ENCODE data around the gene NRP1.

Gene NRP1

DNA sequence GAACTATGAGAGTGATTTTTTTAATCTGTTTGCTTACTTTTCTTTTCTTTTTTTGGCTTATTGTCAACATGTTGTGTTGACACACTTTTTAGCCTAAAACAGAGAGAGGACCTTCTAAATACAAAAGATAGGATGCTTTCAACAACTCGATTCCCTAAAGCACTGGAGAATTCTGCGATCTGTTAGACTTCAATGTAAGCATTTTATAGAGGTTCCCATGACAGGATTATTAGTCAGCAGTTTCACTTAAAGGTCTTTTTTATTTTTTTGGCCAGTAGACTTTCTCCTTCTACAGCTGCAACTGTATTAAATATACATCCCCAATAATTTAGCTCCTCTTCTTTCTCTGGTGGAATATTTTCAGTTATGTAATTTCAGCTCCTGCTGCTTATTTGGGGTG is 12.7 kb upstream of the NRP1 start:
- DNase-seq, result no peak

- DNase-seq, result no peak
Measured at GRCh38 chr10:33345236-33345635, 10.8 kb upstream of the NRP1 start.

- no peak for DNase-seq
Measured at GRCh38 chr10:33344676-33345075, 10.2 kb upstream of the NRP1 start.

- DNase-seq, result no peak
Measured at GRCh38 chr10:33341637-33342036, 7.2 kb upstream of the NRP1 start.

DNA sequence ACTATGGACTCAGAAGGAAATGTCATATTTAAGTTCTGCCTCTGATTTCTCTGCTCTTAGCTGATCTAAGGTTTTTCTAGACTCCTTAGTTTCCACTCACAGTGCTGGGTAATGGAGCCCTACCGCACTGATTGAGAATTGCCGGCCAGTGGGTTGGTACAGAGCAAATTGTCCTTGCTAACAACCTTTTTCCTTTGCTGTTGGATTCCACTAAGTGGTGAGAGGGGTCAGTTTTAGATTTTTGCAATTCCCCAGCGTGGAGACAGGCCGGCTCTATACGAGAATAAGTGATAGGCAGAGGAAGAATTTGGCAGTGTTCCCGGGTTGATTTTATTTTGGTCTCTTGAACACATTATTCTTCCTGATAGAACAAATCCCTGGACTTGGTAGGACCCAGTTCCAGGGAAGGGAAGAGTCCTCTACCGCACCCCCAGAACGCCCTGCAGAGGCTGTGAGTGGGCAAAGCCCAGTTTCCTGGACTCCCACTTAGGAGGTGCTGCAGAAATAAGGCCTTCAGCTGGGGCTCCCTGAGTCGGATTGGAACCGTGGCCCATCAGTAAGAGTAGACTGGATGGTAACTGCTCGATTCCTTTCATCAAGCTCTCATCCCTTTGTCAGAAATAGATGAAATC is 3.0 kb upstream of the NRP1 start:
- no peak for DNase-seq

DNA sequence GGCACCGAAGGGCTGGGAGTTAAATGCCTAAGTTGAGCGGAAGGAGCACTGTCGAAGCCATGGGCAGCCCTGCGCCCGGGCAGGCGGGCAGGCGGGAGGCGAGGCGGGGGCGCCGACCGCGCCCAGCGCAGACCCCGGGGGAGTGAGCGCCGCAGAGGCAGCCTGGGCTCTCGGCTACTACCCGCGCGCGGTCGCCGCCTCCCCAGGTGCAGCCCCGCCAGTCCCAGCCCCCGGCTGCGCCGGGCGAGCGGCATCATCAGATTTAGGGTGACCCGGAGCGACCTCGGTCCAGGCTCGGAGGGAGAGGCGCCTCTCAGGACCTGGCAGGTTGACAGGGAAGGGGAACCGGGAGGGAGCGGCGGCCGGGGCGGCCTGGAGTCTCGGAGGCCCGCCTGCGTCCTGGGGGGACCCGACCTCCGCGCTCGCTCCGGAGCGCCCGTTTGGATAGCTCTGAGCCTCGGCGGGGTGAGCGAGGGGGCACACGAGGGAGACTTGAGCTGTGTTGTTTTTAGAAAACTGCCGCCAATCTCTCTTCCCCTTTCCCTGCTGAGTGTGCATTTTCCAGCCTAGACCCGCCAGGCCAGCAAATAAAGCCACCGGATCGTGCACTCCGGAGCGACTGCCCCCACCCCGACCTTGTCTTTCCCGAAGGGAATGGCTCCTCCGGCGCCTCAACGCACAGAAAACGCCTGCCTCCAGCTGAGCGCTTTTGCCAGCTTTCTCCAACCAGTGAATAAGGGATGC is 2.3 kb upstream of the NRP1 start:
- DNase-seq, result no peak

DNA sequence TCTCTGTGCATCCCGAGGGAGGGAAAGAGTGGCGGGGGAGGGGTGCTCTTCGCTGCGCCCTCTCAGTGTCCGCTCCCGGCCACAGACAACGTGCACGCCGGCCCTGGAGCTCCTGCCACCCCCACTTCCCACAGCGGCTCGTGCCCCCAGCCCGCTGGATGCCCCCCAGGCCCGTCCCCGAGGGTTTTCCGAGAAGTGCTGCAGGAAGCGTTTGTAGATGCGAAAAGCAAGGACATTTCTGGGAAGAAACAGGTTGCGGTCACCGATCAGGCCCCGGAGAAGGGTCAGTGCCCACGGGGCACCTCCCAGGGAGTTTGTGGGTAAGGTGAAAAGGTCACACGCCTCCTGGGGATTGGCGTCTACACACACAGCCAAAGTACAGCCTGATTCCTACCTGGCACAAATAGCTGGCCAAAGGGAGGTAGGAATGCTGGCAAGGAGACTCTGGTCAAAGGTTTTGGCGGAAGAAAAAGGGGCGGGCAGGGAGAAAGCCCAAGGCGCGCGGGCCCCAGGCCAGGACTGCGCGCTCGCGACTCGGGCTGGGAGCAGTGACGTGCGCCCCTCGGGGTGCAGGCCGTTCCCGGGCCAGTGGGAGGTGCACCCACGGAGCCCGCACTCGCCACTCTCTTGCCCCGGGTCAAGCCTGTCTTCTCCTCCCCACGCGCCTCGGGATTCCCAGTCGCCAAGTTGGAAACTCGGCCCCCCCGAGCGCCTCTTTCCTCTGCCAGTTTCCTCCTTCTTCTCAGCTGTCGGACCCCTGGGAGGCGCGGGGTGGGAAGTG is 1.5 kb upstream of the NRP1 start:
- DNase-seq, result no peak

DNA sequence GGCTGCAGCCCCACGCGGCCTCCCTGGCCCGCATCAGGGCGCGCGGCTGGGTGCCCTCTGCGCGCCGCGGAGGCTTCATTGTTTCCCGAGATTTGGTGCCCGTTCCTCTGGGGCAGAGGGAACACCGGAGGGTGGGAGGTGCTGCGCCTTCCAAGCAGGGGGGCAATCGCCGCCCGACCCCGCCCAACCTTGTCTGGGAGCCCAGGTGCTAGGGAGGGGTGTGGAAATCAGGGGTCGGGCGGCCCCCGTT is 1.0 kb upstream of the NRP1 start:
- DNase-seq, result no peak

DNA sequence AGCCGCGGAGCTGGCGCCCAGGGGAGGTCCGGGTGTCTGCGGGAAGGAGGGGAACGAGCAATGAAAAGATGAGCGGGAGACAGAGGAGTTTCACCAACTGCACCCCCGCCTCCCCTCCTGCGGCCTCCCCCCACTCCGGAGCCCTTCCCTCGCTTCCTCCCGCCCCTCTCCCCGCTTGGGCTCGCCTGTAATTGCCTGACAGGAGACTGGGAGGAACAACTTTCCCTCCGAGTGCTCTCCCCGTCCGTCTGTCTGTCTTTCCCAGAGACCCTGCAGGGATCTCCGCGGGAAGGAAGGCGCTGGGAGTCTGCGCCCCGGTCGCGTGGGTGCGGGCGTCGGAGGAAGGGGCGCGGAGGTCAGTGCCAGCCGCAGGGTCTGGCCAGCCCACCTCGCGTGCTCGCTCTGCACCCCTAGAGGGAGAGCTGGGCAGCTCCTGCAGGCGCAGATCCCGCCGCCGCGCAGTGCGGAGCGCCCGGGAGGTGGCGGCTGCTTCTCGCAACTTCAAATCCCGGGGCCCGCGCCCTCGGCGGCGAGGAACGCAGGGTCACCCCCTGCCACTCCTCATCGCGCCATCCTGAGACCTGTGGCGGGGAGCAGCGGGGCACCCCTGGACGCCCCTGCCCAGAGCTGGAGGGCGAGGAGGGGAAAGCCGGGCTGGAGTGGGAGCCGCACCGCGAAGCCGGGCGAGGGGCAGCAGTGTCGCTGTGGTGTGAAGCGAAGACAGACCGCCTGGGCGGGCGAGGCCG is 511 bp upstream of the NRP1 start:
- DNase-seq, result peak; percentile 56

DNA sequence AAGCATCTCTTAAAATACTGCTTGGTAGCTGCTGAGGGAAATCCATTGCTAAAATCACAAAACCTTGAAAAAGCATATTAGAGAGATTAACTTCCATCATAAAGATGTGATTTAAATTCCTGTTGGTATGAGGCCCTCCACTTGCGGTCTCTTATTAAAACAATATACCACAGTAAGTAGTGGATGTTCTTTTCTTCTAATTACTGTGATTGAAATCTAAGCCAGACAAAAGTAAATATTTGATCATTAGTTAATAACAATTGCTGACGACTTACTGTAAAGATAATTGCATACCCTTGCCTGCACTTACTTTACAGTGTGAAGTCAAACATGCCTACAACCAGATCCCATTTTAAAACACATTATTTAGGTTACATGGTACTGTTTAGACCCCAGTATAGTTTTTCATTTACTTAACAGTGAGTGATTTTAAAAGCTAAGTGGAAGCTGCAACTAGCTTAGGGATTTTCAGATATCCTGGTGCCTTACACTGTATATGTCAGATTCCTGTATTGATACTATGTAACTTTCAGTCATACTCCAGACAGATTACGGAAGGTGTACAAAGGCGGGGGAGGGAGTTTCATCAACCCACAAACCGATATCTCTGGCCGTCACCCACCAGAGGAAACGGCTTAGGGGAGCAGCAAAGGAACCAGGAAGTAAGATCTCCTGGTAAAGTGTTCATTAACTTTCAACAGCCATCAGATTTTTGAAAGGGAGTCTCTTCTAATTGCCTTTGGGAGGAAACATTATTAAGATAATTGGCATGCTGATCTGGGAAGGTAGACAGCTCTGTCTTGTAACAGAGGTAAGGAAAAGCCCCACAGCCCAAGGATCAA is 986 bp downstream of the NRP1 start:
- no peak for DNase-seq

DNA sequence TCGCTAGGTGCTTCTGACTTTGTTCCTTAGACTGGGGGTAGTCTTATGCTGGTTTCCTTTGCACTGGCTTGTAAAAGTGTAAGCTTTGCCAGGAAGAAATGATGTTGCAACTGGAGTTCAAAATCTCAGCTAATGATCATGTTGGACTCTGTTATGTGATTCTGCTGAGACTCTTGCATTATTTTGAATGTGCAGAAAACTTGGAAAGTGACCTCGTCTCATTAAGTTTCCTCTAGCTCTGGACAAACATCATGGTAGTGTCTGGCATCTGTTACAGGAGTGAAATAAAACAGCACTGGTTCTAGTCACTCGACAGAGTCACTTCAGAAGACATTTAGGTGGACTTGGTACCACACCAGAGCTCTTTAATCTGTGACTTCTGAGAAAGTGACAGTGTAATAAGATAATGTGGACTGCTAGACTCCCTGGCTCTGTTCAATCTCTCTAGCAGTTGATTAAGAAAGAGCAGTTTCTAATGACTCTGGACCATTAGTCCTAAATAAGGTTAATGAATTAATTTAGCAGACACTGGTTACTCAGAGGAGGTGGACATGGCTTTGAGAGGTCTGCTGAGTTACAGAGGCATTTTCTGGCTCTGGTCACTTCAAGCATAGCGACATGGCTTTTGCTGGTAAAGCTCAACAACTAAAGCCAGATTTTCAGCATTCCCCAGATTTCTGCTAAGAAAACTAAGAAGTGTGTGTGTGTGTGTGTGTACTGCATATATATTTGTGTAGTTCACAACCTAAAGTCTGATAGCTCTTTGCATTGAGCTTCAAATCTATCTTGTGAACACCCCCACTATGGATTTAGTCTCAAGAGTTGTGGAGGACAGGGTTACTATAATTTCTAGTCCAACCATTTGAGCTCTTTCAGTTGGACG is 2.0 kb downstream of the NRP1 start:
- no peak for DNase-seq

DNA sequence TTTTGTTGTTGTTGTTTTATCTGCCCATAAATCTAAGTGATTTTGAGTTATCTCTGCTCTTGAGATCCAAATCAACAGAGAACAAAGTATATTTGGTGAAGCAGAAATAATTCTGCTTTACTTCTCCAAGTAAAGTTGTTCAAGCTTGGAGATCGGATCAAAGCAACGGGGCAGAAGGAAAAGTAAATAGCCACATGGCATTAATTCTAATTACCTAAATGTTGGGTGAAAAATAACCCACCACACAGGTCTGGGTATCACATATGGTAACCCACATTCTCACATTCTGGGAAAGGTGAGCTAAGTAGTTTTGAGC is 3.1 kb downstream of the NRP1 start:
- no peak for DNase-seq

- DNase-seq, result no peak
Measured at GRCh38 chr10:33330543-33331378, 3.7 kb downstream of the NRP1 start.

GRCh38 chr10:33329178-33329577 is 5.3 kb downstream of the NRP1 start:
- DNase-seq, result no peak

GRCh38 chr10:33328253-33328652 is 6.2 kb downstream of the NRP1 start:
- no peak for DNase-seq

DNA sequence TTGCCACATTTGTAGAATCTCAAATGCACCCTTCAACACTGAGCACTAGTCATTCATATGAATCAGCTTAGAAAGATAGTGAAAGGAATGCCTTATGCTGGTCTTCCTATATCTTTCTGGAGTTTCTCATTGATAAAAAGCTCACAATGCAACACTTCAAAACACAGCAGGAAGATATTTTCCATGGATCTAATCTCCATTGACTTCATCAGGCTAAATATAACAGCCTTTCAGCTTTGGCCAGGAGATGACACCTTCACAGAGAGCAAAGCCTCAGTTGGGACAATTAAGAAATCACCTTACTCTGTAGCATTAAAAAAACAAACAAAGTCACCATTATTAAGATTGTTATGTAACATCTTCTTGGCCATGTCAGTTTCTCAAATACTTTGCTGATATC is 6.7 kb downstream of the NRP1 start:
- DNase-seq, result no peak

GRCh38 chr10:33326933-33327332 is 7.5 kb downstream of the NRP1 start:
- no peak for DNase-seq

GRCh38 chr10:33325929-33326328 is 8.5 kb downstream of the NRP1 start:
- DNase-seq, result no peak

DNA sequence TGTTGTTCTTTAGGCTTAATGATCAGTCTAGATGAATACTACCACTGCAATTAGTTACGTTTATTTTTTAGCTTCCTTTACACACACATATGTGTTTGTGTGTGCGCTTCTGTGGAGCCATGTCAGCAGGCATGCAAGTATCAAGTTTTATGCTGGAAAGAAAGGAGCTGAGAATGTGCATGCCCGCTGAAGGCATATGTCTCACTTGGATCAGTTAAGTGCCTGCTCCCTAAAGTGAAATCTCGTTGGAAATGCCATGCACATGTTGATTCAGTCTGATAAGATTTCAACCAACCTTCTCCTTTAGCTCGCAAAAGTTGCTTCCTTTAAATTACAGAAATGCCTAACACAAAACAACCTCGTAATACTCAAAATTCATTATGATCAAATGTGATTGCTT is 10.7 kb downstream of the NRP1 start:
- DNase-seq, result no peak

GRCh38 chr10:33321516-33321915 is 13.0 kb downstream of the NRP1 start:
- DNase-seq, result no peak

DNA sequence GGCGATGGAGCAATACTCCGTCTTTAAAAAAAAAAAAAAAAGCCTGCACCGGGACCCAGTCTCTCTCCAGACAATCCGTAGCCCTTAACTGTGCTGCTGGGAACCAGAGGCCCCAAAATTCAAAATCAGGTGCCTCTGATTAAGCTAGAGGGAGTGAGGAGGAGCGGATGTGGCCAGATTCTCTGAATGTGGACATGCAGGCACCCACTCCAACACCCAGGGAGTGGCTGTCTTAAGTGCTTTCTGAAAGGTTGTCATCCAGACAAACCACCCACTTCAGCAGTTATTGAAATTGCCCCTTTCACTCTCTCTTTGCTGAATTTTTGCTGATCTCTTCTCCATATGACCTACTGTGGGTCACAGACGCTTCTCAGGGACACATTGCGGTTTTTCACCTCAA is 14.2 kb downstream of the NRP1 start:
- no peak for DNase-seq
